Measurements from ENCODE around the gene MIPEP.

The MIPEP gene

DNA sequence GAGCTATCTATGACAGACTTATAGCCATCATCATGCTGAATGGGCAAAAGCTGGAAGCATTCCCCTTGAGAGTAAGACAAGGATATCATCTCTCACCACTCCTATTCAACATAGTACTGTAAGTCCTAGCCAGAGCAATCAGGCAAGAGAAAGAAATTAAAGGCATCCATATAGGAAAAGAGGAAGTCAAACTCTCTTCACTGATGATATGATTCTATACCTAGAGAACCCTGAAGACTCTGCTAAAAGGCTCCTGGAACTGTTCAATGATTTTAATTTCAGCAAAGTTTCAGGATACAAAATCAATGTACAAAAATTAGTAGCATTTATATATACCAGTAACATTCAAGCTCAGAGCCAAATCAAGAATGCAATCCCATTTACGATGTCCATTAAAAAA lies 29.8 kb upstream of the MIPEP start:
- no peak for DNase-seq (ENCODE audit: extremely low read depth, low read depth)
- TF ChIP-seq, protein P1, sequence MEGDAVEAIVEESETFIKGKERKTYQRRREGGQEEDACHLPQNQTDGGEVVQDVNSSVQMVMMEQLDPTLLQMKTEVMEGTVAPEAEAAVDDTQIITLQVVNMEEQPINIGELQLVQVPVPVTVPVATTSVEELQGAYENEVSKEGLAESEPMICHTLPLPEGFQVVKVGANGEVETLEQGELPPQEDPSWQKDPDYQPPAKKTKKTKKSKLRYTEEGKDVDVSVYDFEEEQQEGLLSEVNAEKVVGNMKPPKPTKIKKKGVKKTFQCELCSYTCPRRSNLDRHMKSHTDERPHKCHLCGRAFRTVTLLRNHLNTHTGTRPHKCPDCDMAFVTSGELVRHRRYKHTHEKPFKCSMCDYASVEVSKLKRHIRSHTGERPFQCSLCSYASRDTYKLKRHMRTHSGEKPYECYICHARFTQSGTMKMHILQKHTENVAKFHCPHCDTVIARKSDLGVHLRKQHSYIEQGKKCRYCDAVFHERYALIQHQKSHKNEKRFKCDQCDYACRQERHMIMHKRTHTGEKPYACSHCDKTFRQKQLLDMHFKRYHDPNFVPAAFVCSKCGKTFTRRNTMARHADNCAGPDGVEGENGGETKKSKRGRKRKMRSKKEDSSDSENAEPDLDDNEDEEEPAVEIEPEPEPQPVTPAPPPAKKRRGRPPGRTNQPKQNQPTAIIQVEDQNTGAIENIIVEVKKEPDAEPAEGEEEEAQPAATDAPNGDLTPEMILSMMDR (IDR thresholded peaks at IDR 0.05; ENCODE audit: low read depth, low read length), result no peak

DNA sequence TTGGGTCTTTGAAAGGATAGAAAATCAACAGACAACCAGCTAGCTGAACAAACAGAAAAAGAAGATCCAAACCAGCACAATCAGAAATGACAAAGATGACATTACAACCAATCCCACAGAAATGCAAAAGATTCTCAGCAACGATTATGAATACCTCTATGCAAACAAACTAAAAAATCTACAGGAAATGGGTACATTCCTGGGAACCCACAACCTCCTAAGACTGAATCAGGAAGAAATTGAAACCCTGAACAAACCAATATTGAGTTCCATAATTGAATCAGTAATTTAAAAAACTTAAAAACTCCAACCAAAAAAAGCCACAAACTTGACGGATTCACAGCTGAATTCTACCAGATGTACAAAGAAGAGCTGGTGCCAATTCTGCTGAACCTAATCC lies 29.0 kb upstream of the MIPEP start:
- TF ChIP-seq, protein P1 (IDR thresholded peaks at IDR 0.05; ENCODE audit: low read depth, low read length), result no peak
- DNase-seq (ENCODE audit: extremely low read depth, low read depth), result no peak

DNA sequence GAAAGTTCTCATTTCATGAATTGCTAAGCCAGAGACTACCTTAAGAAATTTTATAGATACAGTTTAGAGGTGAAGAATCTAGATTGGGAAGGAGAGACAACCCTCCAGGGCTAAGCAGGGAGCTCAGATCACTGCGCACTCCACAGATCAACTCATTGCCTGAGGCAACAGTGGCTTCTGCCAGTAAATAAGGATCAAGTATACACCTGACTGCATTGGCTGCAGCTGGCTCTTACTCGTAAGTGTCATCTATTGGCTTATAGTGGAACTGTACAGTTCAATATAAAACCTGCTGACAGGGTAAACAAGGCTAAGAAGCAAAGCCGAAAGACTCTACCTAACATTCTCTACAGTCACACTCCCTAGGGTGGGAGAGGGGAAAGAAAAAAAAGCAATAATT lies 26.1 kb upstream of the MIPEP start:
- TF ChIP-seq, protein P1 (IDR thresholded peaks at IDR 0.05; ENCODE audit: low read depth, low read length), result no peak
- DNase-seq (ENCODE audit: extremely low read depth, low read depth), result no peak

DNA sequence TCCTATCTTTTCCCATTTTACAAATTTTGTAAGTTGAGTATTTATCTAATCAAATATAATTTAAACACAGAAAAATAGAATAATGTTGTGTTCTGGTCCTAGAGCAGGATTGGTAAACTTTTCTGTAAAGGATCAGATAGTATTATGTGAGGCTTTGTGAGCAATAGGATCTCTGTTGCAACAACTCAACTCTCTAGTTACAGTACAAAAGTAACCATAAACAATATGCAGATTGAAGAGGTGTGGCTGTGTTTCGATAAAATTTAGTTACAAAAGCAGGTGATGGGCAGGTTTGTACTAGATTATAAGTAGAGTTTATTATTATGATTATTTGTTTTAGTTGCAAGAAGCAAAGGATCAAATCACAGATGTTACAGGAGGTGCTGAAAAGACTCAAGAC lies 23.3 kb upstream of the MIPEP start:
- no peak for DNase-seq (ENCODE audit: extremely low read depth, low read depth)

DNA sequence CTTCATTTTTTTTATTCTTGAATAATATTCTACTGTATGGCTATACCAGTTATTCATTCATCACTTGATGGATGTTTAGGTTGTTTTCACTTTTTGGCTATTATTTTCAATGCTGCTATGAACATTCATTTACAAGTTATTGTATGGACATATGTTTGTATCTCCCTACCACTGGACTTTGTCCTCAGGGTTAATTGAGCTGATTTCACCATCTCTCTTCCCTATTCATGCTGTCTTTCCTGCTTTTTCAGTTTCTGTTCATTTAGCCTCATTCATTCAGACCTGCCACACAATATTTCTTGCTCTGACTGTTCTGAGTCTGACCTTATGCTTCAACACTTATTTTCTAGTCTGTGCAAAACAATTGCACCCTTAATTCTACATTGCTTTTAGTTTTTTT lies 20.4 kb upstream of the MIPEP start:
- TF ChIP-seq, protein P1 (IDR thresholded peaks at IDR 0.05; ENCODE audit: low read depth, low read length), result no peak
- no peak for DNase-seq (ENCODE audit: extremely low read depth, low read depth)

More for the DNA sequence above, 23.3 kb upstream of the MIPEP start:
- TF ChIP-seq, protein P1 (IDR thresholded peaks at IDR 0.05; ENCODE audit: low read depth, low read length), result no peak

DNA sequence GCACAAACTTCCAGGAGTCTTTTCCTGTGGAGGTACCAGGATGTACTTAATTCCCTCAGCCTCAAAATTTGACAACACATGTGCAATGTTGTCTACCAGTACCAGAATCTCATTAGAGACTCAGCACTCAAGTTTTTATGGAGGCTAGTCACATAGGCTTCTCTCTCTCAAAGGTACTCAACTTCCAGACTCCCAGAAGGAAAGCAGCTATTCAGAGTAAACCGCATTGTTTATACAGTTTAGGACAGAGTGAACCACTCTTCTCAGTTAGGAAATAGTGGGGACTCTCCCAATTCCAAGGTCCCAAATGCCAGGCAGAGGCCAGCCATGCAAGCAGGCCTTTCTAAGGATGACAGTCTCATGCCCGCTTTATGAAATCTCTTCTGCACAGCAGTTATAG lies 16.6 kb upstream of the MIPEP start:
- TF ChIP-seq, protein P1 (IDR thresholded peaks at IDR 0.05; ENCODE audit: low read depth, low read length), result no peak
- DNase-seq (ENCODE audit: extremely low read depth, low read depth), result no peak

DNA sequence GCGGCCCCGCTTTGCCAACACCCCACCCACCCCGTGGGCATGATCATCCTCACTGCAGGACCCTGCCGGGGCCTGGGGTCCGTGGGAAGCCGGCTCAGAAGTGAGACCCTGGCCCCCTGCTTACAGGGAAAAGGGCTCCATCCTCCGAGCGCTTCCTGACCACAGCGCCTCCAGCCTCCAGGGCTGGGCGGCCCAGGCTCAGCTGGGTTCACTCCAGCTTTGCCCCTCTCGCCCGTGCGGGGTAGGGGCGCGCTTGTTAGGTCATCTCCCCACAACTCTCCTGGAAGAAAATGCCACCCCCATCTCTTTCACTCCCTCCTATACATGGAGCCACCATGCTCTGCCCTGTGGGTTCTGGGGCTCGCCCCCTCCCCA lies 14.7 kb upstream of the MIPEP start:
- TF ChIP-seq, protein P1 (IDR thresholded peaks at IDR 0.05; ENCODE audit: low read depth, low read length), result no peak
- DNase-seq (ENCODE audit: extremely low read depth, low read depth), result no peak
